ENCODE measurements around the gene SLC16A2.

- TF ChIP-seq, protein P1, sequence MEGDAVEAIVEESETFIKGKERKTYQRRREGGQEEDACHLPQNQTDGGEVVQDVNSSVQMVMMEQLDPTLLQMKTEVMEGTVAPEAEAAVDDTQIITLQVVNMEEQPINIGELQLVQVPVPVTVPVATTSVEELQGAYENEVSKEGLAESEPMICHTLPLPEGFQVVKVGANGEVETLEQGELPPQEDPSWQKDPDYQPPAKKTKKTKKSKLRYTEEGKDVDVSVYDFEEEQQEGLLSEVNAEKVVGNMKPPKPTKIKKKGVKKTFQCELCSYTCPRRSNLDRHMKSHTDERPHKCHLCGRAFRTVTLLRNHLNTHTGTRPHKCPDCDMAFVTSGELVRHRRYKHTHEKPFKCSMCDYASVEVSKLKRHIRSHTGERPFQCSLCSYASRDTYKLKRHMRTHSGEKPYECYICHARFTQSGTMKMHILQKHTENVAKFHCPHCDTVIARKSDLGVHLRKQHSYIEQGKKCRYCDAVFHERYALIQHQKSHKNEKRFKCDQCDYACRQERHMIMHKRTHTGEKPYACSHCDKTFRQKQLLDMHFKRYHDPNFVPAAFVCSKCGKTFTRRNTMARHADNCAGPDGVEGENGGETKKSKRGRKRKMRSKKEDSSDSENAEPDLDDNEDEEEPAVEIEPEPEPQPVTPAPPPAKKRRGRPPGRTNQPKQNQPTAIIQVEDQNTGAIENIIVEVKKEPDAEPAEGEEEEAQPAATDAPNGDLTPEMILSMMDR (IDR thresholded peaks at IDR 0.05): no peak
- TF ChIP-seq, protein P2, sequence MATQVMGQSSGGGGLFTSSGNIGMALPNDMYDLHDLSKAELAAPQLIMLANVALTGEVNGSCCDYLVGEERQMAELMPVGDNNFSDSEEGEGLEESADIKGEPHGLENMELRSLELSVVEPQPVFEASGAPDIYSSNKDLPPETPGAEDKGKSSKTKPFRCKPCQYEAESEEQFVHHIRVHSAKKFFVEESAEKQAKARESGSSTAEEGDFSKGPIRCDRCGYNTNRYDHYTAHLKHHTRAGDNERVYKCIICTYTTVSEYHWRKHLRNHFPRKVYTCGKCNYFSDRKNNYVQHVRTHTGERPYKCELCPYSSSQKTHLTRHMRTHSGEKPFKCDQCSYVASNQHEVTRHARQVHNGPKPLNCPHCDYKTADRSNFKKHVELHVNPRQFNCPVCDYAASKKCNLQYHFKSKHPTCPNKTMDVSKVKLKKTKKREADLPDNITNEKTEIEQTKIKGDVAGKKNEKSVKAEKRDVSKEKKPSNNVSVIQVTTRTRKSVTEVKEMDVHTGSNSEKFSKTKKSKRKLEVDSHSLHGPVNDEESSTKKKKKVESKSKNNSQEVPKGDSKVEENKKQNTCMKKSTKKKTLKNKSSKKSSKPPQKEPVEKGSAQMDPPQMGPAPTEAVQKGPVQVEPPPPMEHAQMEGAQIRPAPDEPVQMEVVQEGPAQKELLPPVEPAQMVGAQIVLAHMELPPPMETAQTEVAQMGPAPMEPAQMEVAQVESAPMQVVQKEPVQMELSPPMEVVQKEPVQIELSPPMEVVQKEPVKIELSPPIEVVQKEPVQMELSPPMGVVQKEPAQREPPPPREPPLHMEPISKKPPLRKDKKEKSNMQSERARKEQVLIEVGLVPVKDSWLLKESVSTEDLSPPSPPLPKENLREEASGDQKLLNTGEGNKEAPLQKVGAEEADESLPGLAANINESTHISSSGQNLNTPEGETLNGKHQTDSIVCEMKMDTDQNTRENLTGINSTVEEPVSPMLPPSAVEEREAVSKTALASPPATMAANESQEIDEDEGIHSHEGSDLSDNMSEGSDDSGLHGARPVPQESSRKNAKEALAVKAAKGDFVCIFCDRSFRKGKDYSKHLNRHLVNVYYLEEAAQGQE (IDR thresholded peaks at IDR 0.05; ENCODE audit: insufficient read depth in 1 of 2, low read depth in 2 of 2, low read length in 1 of 2): no peak
- TF ChIP-seq SIN3A (IDR thresholded peaks at IDR 0.05; ENCODE audit: borderline replicate concordance, insufficient read depth, low read depth, low read length) (no peak), POLR2AphosphoS5 (IDR thresholded peaks at IDR 0.05; ENCODE audit: low read depth, low read length) (no peak), TCF7L2 (IDR thresholded peaks at IDR 0.05; ENCODE audit: low read depth, low read length) (no peak)
Observed at GRCh38 chrX:74426615-74427014, 5.3 kb downstream of the SLC16A2 start.

Data from Panc1 (cell line).